Measurements from ENCODE around the gene ZBTB25. TPM values are rescaled to one million over a fixed set of nuclear protein-coding genes. Genes with fewer than 3 reads are reported as not detected.

Gene ZBTB25
- total RNA-seq, 4 donors from 2014 or later, result 6.9 to 13.7 (median 10.4) TPM

DNA sequence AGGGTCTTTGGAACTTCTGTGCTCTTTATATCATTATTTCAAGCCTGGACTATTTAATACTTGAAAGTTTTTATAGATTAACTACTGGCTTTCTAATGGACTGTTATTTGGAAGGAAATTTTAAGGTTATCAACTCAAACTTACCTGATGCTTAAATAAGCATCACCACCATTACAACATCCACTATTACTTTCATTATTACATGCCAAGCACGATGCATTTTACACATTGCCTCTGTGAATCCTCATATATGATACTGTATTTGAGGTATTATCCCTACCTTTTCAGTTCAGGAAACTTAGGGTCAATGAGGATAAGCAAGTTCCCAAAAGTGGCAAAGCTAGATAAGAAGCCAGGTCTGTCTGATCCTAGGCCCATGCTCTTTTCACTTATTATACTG, 13.3 kb upstream of the ZBTB25 start:
- TF ChIP-seq POLR2A (IDR thresholded peaks at IDR 0.05), result no peak
- TF ChIP-seq, protein P1, sequence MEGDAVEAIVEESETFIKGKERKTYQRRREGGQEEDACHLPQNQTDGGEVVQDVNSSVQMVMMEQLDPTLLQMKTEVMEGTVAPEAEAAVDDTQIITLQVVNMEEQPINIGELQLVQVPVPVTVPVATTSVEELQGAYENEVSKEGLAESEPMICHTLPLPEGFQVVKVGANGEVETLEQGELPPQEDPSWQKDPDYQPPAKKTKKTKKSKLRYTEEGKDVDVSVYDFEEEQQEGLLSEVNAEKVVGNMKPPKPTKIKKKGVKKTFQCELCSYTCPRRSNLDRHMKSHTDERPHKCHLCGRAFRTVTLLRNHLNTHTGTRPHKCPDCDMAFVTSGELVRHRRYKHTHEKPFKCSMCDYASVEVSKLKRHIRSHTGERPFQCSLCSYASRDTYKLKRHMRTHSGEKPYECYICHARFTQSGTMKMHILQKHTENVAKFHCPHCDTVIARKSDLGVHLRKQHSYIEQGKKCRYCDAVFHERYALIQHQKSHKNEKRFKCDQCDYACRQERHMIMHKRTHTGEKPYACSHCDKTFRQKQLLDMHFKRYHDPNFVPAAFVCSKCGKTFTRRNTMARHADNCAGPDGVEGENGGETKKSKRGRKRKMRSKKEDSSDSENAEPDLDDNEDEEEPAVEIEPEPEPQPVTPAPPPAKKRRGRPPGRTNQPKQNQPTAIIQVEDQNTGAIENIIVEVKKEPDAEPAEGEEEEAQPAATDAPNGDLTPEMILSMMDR (IDR thresholded peaks at IDR 0.05 in 4 of 5, conservative IDR thresholded peaks at IDR 0.05 in 1 of 5), result no peak
- ATAC-seq (no peak), DNase-seq (no peak)
- Histone ChIP-seq H3K36me3 (peaks cover 0 to 5% of the 10 kb centered on the region in 2 donors), H3K27ac (peak overlapping the region in 2 of 4 donors; percentile 16 to 99), H3K9me3 (no peaks in the 10 kb centered on the region), H3K27me3 (no peaks in the 10 kb centered on the region), H3K4me3 (no peak overlapping the region), H3K4me1 (peaks cover 51 to 57% of the 10 kb centered on the region in 2 donors)
- in situ Hi-C loops (cut with MboI; ENCODE audit: low sequenced_read_pairs in 4 of 4) (no loop called here), intact Hi-C loops (cut with DNase I; ENCODE audit: low total_unique reads) (no loop called here)

DNA sequence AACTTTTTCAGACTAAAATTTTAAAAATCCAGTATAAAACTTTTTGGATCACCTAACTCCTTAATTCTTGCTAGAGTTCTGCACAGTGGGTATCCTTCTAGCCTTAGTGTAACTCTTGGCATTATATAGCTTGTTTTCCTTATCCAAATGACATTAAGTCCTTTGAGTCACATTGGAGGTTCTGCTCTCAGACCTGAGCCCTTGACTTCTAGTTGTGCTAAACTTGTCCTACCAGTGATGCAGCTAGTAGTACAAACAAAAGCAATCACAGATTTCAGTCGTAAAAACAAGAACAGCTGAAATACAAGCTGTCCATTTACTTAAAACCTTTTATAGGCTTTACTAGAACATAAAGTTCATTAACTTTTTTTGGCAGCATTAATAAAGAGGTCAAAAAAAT, 11.4 kb upstream of the ZBTB25 start:
- intact Hi-C loops (cut with DNase I; ENCODE audit: low total_unique reads), result no loop called here
- ATAC-seq, result peak in 1 of 2 donors; percentile 53
- H3K4me1 ChIP-seq, result peaks cover 60% of the 10 kb centered on the region in 2 donors

DNA sequence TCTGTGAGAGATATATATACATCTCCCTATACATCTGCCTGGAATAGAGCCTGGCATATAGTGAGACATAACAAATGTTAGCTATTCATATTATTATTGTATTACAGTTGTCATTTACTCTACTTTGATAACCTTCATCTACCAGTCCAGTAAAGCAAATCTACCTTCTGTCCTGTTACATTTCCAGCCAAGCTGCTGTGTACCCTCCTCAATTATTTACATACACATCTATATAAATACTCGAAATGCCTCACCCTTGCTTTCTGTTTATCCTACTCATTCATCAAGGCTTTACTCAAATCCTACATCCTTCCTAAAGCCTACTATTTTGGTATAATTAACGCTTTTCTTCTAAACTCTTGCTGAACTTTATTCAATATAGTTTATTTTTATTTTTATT, 9.6 kb upstream of the ZBTB25 start:
- H3K27ac ChIP-seq, result peak overlapping the region in 1 of 4 donors; percentile 99
- in situ Hi-C loops (cut with MboI; ENCODE audit: low sequenced_read_pairs in 4 of 4), result no loop called here
- H3K36me3 ChIP-seq, result no peaks in the 10 kb centered on the region
- no peaks in the 10 kb centered on the region for H3K9me3 ChIP-seq
- H3K27me3 ChIP-seq, result no peaks in the 10 kb centered on the region
- H3K4me3 ChIP-seq, result no peak overlapping the region
- ATAC-seq (no peak), DNase-seq (no peak)
- peaks cover 55 to 68% of the 10 kb centered on the region in 2 donors for H3K4me1 ChIP-seq
- TF ChIP-seq, protein P1 (IDR thresholded peaks at IDR 0.05 in 4 of 5, conservative IDR thresholded peaks at IDR 0.05 in 1 of 5), result no peak
- no peak for TF ChIP-seq POLR2A (IDR thresholded peaks at IDR 0.05)
- intact Hi-C loops (cut with DNase I; ENCODE audit: low total_unique reads), result no loop called here

More for the DNA sequence above, 11.4 kb upstream of the ZBTB25 start:
- H3K27me3 ChIP-seq, result no peaks in the 10 kb centered on the region
- in situ Hi-C loops (cut with MboI; ENCODE audit: low sequenced_read_pairs in 4 of 4), result no loop called here
- TF ChIP-seq, protein P1 (IDR thresholded peaks at IDR 0.05 in 4 of 5, conservative IDR thresholded peaks at IDR 0.05 in 1 of 5), result no peak
- TF ChIP-seq POLR2A (IDR thresholded peaks at IDR 0.05), result no peak
- H3K27ac ChIP-seq, result peak overlapping the region in 3 of 4 donors; percentile 17 to 99 (median 56)
- no peak for DNase-seq
- H3K4me3 ChIP-seq, result no peak overlapping the region
- no peaks in the 10 kb centered on the region for H3K36me3 ChIP-seq
- no peaks in the 10 kb centered on the region for H3K9me3 ChIP-seq

DNA sequence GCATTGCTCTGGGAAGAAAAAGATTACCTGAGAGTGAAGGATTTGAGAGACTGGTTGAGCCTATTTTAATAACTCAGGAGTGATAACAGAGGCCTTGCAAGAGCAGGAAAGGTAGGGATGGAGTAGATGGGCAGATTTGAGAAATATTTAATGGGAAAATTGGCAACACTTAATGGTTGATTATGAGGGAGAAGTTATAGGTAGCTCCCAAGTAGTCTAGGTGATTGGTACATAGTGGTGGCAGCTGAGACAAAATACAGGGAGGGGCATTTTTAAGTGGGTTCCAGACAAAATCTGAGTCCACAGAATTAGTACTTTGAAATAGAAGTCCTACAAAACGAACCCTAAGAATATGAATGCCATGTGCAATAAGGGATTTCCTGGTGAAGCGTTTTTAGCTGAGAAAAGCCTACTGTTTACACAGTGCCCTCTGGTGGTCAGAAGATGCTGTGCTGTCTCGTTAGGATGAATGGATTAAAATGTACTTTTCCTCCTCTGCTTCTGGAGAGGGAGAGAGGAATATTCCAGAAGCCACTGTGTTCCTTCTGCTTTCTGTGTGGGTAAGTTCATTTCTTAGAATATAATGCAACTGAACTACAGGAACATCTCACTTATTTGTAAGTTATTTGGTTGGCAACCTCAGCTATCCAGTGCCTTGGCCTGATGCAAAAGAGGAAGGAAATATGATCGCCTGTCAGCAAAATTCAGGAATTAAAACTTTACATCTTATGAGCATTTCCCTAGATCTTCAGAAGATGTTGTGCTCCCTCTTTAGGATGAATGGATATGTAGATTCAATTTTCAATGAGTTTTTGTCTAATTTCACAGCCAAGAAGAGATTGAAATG, 7.4 kb upstream of the ZBTB25 start:
- in situ Hi-C loops (cut with MboI; ENCODE audit: low sequenced_read_pairs in 4 of 4), result no loop called here
- Histone ChIP-seq H3K27ac (peak overlapping the region; percentile 42 to 99 (median 66)), H3K4me1 (peaks cover 54 to 81% of the 10 kb centered on the region in 2 donors), H3K9me3 (no peaks in the 10 kb centered on the region), H3K4me3 (no peak overlapping the region), H3K36me3 (no peaks in the 10 kb centered on the region), H3K27me3 (no peaks in the 10 kb centered on the region)
- peak; percentile 57 to 72 for ATAC-seq
- peak; percentile 37 to 54 for DNase-seq
- intact Hi-C loops (cut with DNase I; ENCODE audit: low total_unique reads), result loop anchor here (1.0 to 2.0 kb wide), 2 partner anchors 46 to 80 kb away; partner anchors contain the start of gene AKAP5
- TF ChIP-seq, protein P1 (IDR thresholded peaks at IDR 0.05 in 4 of 5, conservative IDR thresholded peaks at IDR 0.05 in 1 of 5), result peak; percentile 68 to 90 (median 83)
- TF ChIP-seq POLR2A (IDR thresholded peaks at IDR 0.05), result no peak
